IMR-90 (cell line): Measurements from ENCODE around the gene ABCC4.

Source experiments
- CTCF ChIP-seq: conservative IDR thresholded peaks from 2 replicates; pipeline ENCODE4 v1.5.1; 2012; ENCODE audit warnings: mild to moderate bottlenecking, low read depth, low read length, improper control_type of control experiment
- ELK1 ChIP-seq: fragments of 150-350 bp; IDR thresholded peaks from 2 replicates; pipeline ENCODE4 v1.6.1; 2016; ENCODE audit warnings: low read depth, mild to moderate bottlenecking, low read length, moderate library complexity, borderline replicate concordance
- POLR2A ChIP-seq: IDR thresholded peaks from 2 replicates; pipeline ENCODE4 v1.6.1; 2012; ENCODE audit warnings: mild to moderate bottlenecking, low read depth, low read length

GRCh38 chr13:95251641-95252040 is 49.6 kb downstream of the ABCC4 start:
- TF ChIP-seq POLR2A = no peak
- TF ChIP-seq CTCF = no peak
- no peak for TF ChIP-seq ELK1
